Fibroblast of lung (primary cell): ENCODE measurements around the gene ATXN7L1. TPM values are rescaled to one million over a fixed set of nuclear protein-coding genes. Genes with fewer than 3 reads are reported as not detected.

Source experiments
- DNase-seq, 2 donors: peaks; one replicate each; pipeline versions ENCODE4 v3.0.0 to v3.0.0-alpha.2; 2010; ENCODE audit warnings: low read depth in 2 of 2
- H2AFZ ChIP-seq: 2 replicates; pipeline ENCODE4 v1.5.1; 2012; ENCODE audit warnings: low read length, control low read depth, inconsistent platforms
- H3K27ac ChIP-seq: 2 replicates; pipeline ENCODE4 v1.5.1; 2011; ENCODE audit warnings: low read length, control low read depth; ENCODE audit not compliant: insufficient read depth
- H3K27me3 ChIP-seq: 2 replicates; pipeline ENCODE4 v1.5.1; 2011; ENCODE audit warnings: mild to moderate bottlenecking, low read length; ENCODE audit not compliant: control insufficient read depth, insufficient read depth
- H3K36me3 ChIP-seq: 2 replicates; pipeline ENCODE4 v1.5.1; 2011; ENCODE audit warnings: low read length; ENCODE audit not compliant: control insufficient read depth, insufficient read depth
- H3K4me1 ChIP-seq: 2 replicates; pipeline ENCODE4 v1.5.1; 2011; ENCODE audit warnings: low read length; ENCODE audit not compliant: control insufficient read depth, insufficient read depth; ENCODE audit errors: extremely low read depth
- H3K4me2 ChIP-seq: 2 replicates; pipeline ENCODE4 v1.5.1; 2011; ENCODE audit warnings: low read length, control low read depth; ENCODE audit not compliant: insufficient read depth; ENCODE audit errors: extremely low read depth
- H3K4me3 ChIP-seq, 4 experiments: fragments of 200-600 bp in 1 of 4; sonication (generic) in 1 of 4; replicated peaks in 1 of 4; 2 replicates each; pipeline ENCODE4 v1.5.1; 2011 to 2016; ENCODE audit warnings: low read length in 4 of 4, low read depth in 3 of 4, mild to moderate bottlenecking in 3 of 4, control low read depth in 2 of 4, inconsistent platforms in 1 of 4, mixed read lengths in 1 of 4; ENCODE audit not compliant: insufficient read depth in 1 of 4; ENCODE audit errors: control extremely low read depth in 1 of 4
- H3K79me2 ChIP-seq: 2 replicates; pipeline ENCODE4 v1.5.1; 2012; ENCODE audit warnings: mild to moderate bottlenecking, low read length, inconsistent platforms; ENCODE audit not compliant: control insufficient read depth, insufficient read depth
- H3K9ac ChIP-seq: 2 replicates; pipeline ENCODE4 v1.5.1; 2011; ENCODE audit warnings: mild to moderate bottlenecking, low read length, control low read depth; ENCODE audit not compliant: insufficient read depth
- H3K9me3 ChIP-seq: 2 replicates; pipeline ENCODE4 v1.5.1; 2012; ENCODE audit warnings: low read depth, low read length; ENCODE audit not compliant: control insufficient read depth, insufficient read depth
- H4K20me1 ChIP-seq: 2 replicates; pipeline ENCODE4 v1.5.1; 2011; ENCODE audit warnings: low read length; ENCODE audit not compliant: control insufficient read depth, insufficient read depth; ENCODE audit errors: extremely low read depth
- EZH2 ChIP-seq: IDR thresholded peaks from 2 replicates; pipeline ENCODE4 v1.5.1; 2012; ENCODE audit warnings: low read length, control low read depth, mild to moderate bottlenecking; ENCODE audit errors: missing control alignments
- polyA plus RNA-seq, 2 donors: library from polyadenylated mRNA; depleted of rRNA in 1 of 2; stranded (reverse) in 1 of 2; unstranded in 1 of 2; fragments of >200 nt; gene quantifications; 2 replicates each; pipeline ENCODE4 v1.2.1, GENCODE V29; 2011 to 2012; ENCODE audit warnings: missing spikeins in 1 of 2
- total RNA-seq: library from RNA; depleted of rRNA; stranded (reverse); fragments of >200 nt; gene quantifications from 2 replicates; pipeline ENCODE4 v1.2.1, GENCODE V29; 2014
- TF ChIP-seq, protein P1 (sequence below), 2 donors: IDR thresholded peaks in 1 of 2; conservative IDR thresholded peaks in 1 of 2; 1 replicate in 1 of 2; 2 replicates in 1 of 2; pipeline ENCODE4 v1.5.1; 2011 to 2012; ENCODE audit warnings: low read length in 2 of 2, control low read depth in 1 of 2, inconsistent platforms in 1 of 2, low read depth in 1 of 2, mild to moderate bottlenecking in 1 of 2

The ATXN7L1 gene
- total and polyA plus RNA-seq, 2 donors (not counting 1 experiment from before 2014, with no cell fraction given) = 5.1 to 9.4 TPM

DNA sequence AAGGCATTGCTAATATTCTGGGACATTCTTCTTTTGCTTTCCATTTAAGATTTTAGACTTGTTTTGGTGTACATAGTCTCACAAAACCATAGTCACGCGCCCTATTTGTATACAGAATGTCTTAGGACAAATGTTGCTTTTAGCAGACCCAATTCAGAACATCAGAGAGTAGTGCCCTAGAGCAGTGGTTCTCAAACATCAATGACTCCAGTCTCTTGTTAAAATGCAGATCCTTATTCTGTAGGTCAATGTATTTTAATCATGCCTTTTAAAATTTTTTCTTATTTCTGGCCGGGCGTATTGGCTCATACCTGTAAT is 167.7 kb downstream of the ATXN7L1 start:
- Histone ChIP-seq H3K4me3 (no peak overlapping the region), H3K79me2 (no peaks in the 10 kb centered on the region), H4K20me1 (no peaks in the 10 kb centered on the region), H3K27ac (no peak overlapping the region), H3K4me2 (no peak overlapping the region), H3K4me1 (no peaks in the 10 kb centered on the region), H2AFZ (no peak overlapping the region), H3K36me3 (no peaks in the 10 kb centered on the region), H3K9me3 (no peaks in the 10 kb centered on the region), H3K9ac (no peak overlapping the region), H3K27me3 (no peaks in the 10 kb centered on the region)
- TF ChIP-seq, protein P1, sequence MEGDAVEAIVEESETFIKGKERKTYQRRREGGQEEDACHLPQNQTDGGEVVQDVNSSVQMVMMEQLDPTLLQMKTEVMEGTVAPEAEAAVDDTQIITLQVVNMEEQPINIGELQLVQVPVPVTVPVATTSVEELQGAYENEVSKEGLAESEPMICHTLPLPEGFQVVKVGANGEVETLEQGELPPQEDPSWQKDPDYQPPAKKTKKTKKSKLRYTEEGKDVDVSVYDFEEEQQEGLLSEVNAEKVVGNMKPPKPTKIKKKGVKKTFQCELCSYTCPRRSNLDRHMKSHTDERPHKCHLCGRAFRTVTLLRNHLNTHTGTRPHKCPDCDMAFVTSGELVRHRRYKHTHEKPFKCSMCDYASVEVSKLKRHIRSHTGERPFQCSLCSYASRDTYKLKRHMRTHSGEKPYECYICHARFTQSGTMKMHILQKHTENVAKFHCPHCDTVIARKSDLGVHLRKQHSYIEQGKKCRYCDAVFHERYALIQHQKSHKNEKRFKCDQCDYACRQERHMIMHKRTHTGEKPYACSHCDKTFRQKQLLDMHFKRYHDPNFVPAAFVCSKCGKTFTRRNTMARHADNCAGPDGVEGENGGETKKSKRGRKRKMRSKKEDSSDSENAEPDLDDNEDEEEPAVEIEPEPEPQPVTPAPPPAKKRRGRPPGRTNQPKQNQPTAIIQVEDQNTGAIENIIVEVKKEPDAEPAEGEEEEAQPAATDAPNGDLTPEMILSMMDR (conservative IDR thresholded peaks at IDR 0.05 in 1 of 2, IDR thresholded peaks at IDR 0.05 in 1 of 2; ENCODE audit: low read depth in 1 of 2, low read length in 2 of 2) = no peak
- no peak for TF ChIP-seq EZH2
- DNase-seq = no peak

DNA sequence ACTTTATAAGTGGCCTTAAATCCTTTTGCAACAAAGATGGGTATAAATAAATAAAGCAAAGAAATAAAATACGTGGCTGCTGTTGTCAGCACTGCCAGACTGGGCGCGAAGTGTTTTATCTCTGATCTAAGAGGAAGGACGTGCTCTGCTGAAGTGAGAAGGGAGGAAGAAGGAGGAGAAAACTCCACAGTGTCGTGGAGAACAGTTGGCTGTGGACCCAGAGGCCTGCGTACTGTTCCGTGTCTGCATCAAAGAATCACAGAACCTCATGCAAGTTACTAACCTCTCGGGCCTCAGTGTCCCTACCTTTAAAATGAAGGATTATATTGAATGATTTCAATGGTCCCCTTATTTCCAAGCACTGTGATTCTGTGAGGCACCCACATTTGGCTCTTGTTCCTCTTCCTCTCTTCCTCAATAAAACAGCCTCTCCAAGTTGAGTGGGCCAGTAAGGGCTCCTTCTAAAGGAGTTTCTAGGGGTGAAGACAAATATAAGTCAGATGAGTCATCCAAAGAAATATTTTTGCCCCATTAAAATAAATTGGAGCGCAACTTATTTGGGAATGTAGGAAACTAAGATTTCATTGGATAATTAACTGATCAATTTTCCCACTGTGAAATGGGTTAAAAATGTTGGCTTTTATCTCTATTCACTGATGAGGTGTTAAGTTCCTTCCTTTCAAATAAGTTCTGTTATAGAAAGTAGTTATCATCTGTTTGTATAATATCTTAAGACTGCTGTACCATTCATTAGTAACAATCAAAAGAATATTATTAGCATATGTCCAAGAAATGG is 168.2 kb downstream of the ATXN7L1 start:
- TF ChIP-seq, protein P1 (conservative IDR thresholded peaks at IDR 0.05 in 1 of 2, IDR thresholded peaks at IDR 0.05 in 1 of 2; ENCODE audit: low read depth in 1 of 2, low read length in 2 of 2) = no peak
- Histone ChIP-seq H3K4me1 (no peaks in the 10 kb centered on the region), H3K4me2 (no peak overlapping the region), H3K27me3 (no peaks in the 10 kb centered on the region), H2AFZ (no peak overlapping the region), H3K9me3 (no peaks in the 10 kb centered on the region), H3K36me3 (no peaks in the 10 kb centered on the region), H3K4me3 (no peak overlapping the region), H3K79me2 (no peaks in the 10 kb centered on the region), H3K9ac (no peak overlapping the region), H4K20me1 (no peaks in the 10 kb centered on the region), H3K27ac (no peak overlapping the region)
- DNase-seq = no peak

- Histone ChIP-seq H3K4me1 (no peaks in the 10 kb centered on the region), H3K4me2 (no peak overlapping the region), H3K79me2 (no peaks in the 10 kb centered on the region), H4K20me1 (no peaks in the 10 kb centered on the region), H2AFZ (no peak overlapping the region), H3K36me3 (no peaks in the 10 kb centered on the region), H3K4me3 (no peak overlapping the region), H3K9me3 (no peaks in the 10 kb centered on the region), H3K9ac (no peak overlapping the region), H3K27me3 (no peaks in the 10 kb centered on the region), H3K27ac (no peak overlapping the region)
- TF ChIP-seq, protein P1 (conservative IDR thresholded peaks at IDR 0.05 in 1 of 2, IDR thresholded peaks at IDR 0.05 in 1 of 2; ENCODE audit: low read depth in 1 of 2, low read length in 2 of 2) = no peak
- TF ChIP-seq EZH2 = no peak
- DNase-seq = peak in 1 of 2 donors; percentile 18
Measured at GRCh38 chr7:105707381-105707780, 169.0 kb downstream of the ATXN7L1 start.
